Measurements from ENCODE around the gene SH3RF3. TPM values are rescaled to one million over a fixed set of nuclear protein-coding genes. Genes with fewer than 3 reads are reported as not detected.

SH3RF3 gene
- total and polyA plus RNA-seq, 9 of the 15 experiments (the other 6 are each of a cell fraction or from before 2014, with no cell fraction given): 0.02 TPM; not detected in 8

DNA sequence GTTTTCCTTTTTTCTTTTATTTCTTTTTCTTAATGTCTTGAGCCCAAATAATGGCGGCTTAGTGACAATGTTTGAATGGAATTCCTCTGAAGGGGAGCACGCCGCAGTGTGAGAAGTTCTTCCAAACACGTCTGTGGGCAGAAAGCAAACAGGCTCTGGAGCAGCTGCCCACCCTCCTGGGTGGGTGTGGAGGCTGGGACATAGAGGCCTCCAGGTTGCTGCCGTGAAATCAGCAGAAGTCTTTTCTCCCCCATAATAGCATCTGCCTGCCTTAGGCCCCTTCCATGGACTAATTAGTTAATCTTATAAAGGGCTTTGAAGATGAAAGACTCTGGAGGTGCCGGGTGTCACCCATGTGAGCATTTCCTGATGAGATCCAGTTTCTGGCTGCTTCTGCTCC, 213.9 kb downstream of the SH3RF3 start (continued):
- TF ChIP-seq, protein P1, sequence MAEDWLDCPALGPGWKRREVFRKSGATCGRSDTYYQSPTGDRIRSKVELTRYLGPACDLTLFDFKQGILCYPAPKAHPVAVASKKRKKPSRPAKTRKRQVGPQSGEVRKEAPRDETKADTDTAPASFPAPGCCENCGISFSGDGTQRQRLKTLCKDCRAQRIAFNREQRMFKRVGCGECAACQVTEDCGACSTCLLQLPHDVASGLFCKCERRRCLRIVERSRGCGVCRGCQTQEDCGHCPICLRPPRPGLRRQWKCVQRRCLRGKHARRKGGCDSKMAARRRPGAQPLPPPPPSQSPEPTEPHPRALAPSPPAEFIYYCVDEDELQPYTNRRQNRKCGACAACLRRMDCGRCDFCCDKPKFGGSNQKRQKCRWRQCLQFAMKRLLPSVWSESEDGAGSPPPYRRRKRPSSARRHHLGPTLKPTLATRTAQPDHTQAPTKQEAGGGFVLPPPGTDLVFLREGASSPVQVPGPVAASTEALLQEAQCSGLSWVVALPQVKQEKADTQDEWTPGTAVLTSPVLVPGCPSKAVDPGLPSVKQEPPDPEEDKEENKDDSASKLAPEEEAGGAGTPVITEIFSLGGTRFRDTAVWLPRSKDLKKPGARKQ (CRISPR knock-in tag; IDR thresholded peaks at IDR 0.05): no peak
- no peak for TF ChIP-seq NFIX (CRISPR knock-in tag; IDR thresholded peaks at IDR 0.05; ENCODE audit: low read depth)
- TF ChIP-seq, protein P2, sequence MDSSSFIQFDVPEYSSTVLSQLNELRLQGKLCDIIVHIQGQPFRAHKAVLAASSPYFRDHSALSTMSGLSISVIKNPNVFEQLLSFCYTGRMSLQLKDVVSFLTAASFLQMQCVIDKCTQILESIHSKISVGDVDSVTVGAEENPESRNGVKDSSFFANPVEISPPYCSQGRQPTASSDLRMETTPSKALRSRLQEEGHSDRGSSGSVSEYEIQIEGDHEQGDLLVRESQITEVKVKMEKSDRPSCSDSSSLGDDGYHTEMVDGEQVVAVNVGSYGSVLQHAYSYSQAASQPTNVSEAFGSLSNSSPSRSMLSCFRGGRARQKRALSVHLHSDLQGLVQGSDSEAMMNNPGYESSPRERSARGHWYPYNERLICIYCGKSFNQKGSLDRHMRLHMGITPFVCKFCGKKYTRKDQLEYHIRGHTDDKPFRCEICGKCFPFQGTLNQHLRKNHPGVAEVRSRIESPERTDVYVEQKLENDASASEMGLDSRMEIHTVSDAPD (CRISPR knock-in tag; IDR thresholded peaks at IDR 0.05): no peak

DNA sequence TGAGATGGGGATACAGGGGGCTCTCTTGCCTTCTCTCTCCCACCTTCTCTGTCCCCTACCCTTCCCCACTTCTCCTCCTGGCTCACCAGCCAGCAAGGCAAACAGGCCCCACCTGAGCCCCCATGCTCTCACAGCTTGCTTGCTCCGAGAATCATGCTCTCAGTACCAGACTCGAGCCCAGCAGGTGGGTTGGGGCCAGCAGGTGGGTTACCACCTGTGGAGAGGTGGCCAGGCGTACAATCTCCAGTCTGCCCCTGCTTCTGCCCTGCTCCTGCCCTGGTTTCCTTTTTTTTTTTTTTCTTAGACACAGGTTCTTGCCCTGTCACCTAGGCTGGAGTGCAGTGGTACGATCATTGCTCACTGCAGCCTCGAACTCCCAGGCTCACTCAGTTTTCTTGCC, 214.5 kb downstream of the SH3RF3 start:
- Histone ChIP-seq H3K4me1 (replicated peaks in 1 of 2; ENCODE audit: control insufficient read depth in 2 of 2, insufficient read depth in 2 of 2, low read length in 2 of 2) (no peaks in the 10 kb centered on the region), H2AFZ (ENCODE audit: low read depth, low read length) (no peak overlapping the region), H3K4me2 (ENCODE audit: insufficient read depth, low read length) (no peak overlapping the region), H3K36me3 (ENCODE audit: control insufficient read depth, insufficient read depth, low read length) (no peaks in the 10 kb centered on the region), H3K9ac (ENCODE audit: insufficient read depth in 1 of 2, low read depth in 2 of 2, low read length in 2 of 2) (no peak overlapping the region), H4K20me1 (replicated peaks; ENCODE audit: control insufficient read depth, insufficient read depth, low read length) (0 out of 2 replicates have a peak, but pooled peaks cover 4% of the 10 kb centered on the region), H3K27ac (ENCODE audit: extremely low read depth, low read depth, low read length) (no peak overlapping the region), H3K4me3 (no peak overlapping the region), H3K79me2 (ENCODE audit: control insufficient read depth, insufficient read depth, low read length) (no peaks in the 10 kb centered on the region), H3K9me1 (ENCODE audit: control insufficient read depth, insufficient read depth, low read length) (no peaks in the 10 kb centered on the region), H3K9me3 (replicated peaks; ENCODE audit: control insufficient read depth, insufficient read depth, low read depth, low read length) (no peaks in the 10 kb centered on the region), H3K27me3 (ENCODE audit: control insufficient read depth in 2 of 2, insufficient read depth in 2 of 2, low read length in 2 of 2) (peaks cover 16 to 60% of the 10 kb centered on the region in 2 experiments; a peak in 4 of 5 replicates)
- no peak for ATAC-seq
- BruUV-seq (replicated peaks): no TSS peak
- ChIA-PET POLR2A (no interaction called here), CTCF (ENCODE audit: low intra/inter-chr PET ratio) (no interaction called here)
- intact Hi-C loops (cut with micrococcal nuclease) (no loop called here), in situ Hi-C loops (cut with MboI) (no loop called here)
- TF ChIP-seq, protein P3, sequence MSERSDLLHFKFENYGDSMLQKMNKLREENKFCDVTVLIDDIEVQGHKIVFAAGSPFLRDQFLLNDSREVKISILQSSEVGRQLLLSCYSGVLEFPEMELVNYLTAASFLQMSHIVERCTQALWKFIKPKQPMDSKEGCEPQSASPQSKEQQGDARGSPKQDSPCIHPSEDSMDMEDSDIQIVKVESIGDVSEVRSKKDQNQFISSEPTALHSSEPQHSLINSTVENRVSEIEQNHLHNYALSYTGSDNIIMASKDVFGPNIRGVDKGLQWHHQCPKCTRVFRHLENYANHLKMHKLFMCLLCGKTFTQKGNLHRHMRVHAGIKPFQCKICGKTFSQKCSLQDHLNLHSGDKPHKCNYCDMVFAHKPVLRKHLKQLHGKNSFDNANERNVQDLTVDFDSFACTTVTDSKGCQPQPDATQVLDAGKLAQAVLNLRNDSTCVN (CRISPR knock-in tag; IDR thresholded peaks at IDR 0.05): no peak
- TF ChIP-seq, protein P4, sequence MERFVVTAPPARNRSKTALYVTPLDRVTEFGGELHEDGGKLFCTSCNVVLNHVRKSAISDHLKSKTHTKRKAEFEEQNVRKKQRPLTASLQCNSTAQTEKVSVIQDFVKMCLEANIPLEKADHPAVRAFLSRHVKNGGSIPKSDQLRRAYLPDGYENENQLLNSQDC (CRISPR knock-in tag; IDR thresholded peaks at IDR 0.05): no peak
- TF ChIP-seq, protein P5, sequence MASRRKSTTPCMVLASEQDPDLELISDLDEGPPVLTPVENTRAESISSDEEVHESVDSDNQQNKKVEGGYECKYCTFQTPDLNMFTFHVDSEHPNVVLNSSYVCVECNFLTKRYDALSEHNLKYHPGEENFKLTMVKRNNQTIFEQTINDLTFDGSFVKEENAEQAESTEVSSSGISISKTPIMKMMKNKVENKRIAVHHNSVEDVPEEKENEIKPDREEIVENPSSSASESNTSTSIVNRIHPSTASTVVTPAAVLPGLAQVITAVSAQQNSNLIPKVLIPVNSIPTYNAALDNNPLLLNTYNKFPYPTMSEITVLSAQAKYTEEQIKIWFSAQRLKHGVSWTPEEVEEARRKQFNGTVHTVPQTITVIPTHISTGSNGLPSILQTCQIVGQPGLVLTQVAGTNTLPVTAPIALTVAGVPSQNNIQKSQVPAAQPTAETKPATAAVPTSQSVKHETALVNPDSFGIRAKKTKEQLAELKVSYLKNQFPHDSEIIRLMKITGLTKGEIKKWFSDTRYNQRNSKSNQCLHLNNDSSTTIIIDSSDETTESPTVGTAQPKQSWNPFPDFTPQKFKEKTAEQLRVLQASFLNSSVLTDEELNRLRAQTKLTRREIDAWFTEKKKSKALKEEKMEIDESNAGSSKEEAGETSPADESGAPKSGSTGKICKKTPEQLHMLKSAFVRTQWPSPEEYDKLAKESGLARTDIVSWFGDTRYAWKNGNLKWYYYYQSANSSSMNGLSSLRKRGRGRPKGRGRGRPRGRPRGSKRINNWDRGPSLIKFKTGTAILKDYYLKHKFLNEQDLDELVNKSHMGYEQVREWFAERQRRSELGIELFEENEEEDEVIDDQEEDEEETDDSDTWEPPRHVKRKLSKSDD (conservative IDR thresholded peaks at IDR 0.05; ENCODE audit: low read length): no peak
- TF ChIP-seq XRCC5 (IDR thresholded peaks at IDR 0.05; ENCODE audit: low read depth, low read length): no peak
- TF ChIP-seq HIVEP1 (CRISPR knock-in tag; IDR thresholded peaks at IDR 0.05): no peak
- no peak for TF ChIP-seq NFE2L1 (tag; IDR thresholded peaks at IDR 0.05; ENCODE audit: borderline replicate concordance, low read depth)
- no peak for FAIRE-seq
- 3% methylated on average over 5 of the region's 5 CpGs for WGBS (ENCODE audit: insufficient coverage, low coverage, missing lambda C conversion rate)
- no peak for DNase-seq (ENCODE audit: extremely low read depth in 1 of 4, low spot score in 3 of 4)
